HepG2 (cell line): Measurements from ENCODE around the gene VCP. TPM values are rescaled to one million over a fixed set of nuclear protein-coding genes. Genes with fewer than 3 reads are reported as not detected.

Experiments
- GABPA ChIP-seq, 2 experiments: IDR thresholded peaks; 2 replicates each; pipeline ENCODE4 v1.6.1; 2011 to 2016; ENCODE audit warnings: low read depth in 2 of 2, low read length in 1 of 2, missing biosample characterization in 1 of 2, missing genetic modification characterization in 1 of 2
- MLLT10 ChIP-seq: sonication (generic); formaldehyde crosslinking; IDR thresholded peaks from 2 replicates; pipeline ENCODE4 v1.4.0; 2020; ENCODE audit warnings: missing genetic modification reagents
- ONECUT2 ChIP-seq: sonication (generic); formaldehyde crosslinking; IDR thresholded peaks from 2 replicates; pipeline ENCODE4 v1.4.0; 2020; ENCODE audit warnings: missing genetic modification reagents
- PHF8 ChIP-seq: sonication (generic); formaldehyde crosslinking; IDR thresholded peaks from 2 replicates; pipeline ENCODE4 v1.5.0; 2020; ENCODE audit warnings: missing genetic modification reagents
- ZNF557 ChIP-seq: sonication (generic); formaldehyde crosslinking; IDR thresholded peaks from 2 replicates; pipeline ENCODE4 v1.4.0; 2020; ENCODE audit warnings: missing genetic modification reagents
- ZSCAN31 ChIP-seq: sonication (generic); formaldehyde crosslinking; IDR thresholded peaks from 2 replicates; pipeline ENCODE4 v1.5.0; 2020; ENCODE audit warnings: low read depth, mild to moderate bottlenecking, missing genetic modification reagents
- polyA plus RNA-seq, 8 experiments: library from polyadenylated mRNA; depleted of rRNA in 3 of 8; stranded (reverse) in 7 of 8; unstranded in 1 of 8; fragments of >200 nt; fragmentation: Illumina TruSeq in 4 of 8; extraction: Trizol in 4 of 8; gene quantifications; 2 replicates each; pipeline versions ENCODE4 v1.2.1 to v1.2.3, GENCODE V29; 2011 to 2016; ENCODE audit warnings: low read depth in 4 of 8, missing spikeins in 1 of 8, mixed read lengths in 1 of 8; ENCODE audit not compliant: insufficient read depth in 1 of 8
- total RNA-seq, 5 experiments: library from RNA; depleted of rRNA; stranded (reverse); fragments of >200 nt; fragmentation: Illumina TruSeq; extraction: Trizol; gene quantifications; 2 replicates each; pipeline ENCODE4 v1.2.3, GENCODE V29; 2016; ENCODE audit warnings: low read depth in 1 of 5
- TF ChIP-seq, protein P1 (sequence below): IDR thresholded peaks from 2 replicates; pipeline ENCODE4 v1.6.1; 2012; ENCODE audit warnings: low read length, improper control_type of control experiment
- TF ChIP-seq, protein P2 (sequence below): sonication (generic); formaldehyde crosslinking; IDR thresholded peaks from 2 replicates; pipeline ENCODE4 v1.4.0; 2020; ENCODE audit warnings: missing genetic modification reagents
- TF ChIP-seq, protein P3 (sequence below): sonication (generic); formaldehyde crosslinking; IDR thresholded peaks from 2 replicates; pipeline ENCODE4 v1.9.0; 2022; ENCODE audit warnings: low read depth, missing genetic modification reagents
- TF ChIP-seq, protein P4 (sequence below): sonication (generic); formaldehyde crosslinking; IDR thresholded peaks from 2 replicates; pipeline ENCODE4 v1.5.1; 2020; ENCODE audit warnings: mild to moderate bottlenecking, missing genetic modification reagents, moderate library complexity
- TF ChIP-seq, protein P5 (sequence below): IDR thresholded peaks from 2 replicates; pipeline ENCODE4 v1.6.1; 2018; ENCODE audit warnings: missing genetic modification reagents, mild to moderate bottlenecking, missing compliant biosample characterization
- TF ChIP-seq, protein P6 (sequence below): sonication (generic); formaldehyde crosslinking; IDR thresholded peaks from 2 replicates; pipeline ENCODE4 v1.4.0; 2020; ENCODE audit warnings: missing genetic modification reagents, low read depth, mild to moderate bottlenecking, borderline replicate concordance
- TF ChIP-seq, protein P7 (sequence below): sonication (generic); formaldehyde crosslinking; IDR thresholded peaks from 2 replicates; pipeline ENCODE4 v1.5.0; 2020; ENCODE audit warnings: missing genetic modification reagents

The VCP gene
- total and polyA plus RNA-seq, 2 of the 13 experiments (the other 11 are each of a cell fraction or from before 2014, with no cell fraction given), result 143 to 391 TPM

DNA sequence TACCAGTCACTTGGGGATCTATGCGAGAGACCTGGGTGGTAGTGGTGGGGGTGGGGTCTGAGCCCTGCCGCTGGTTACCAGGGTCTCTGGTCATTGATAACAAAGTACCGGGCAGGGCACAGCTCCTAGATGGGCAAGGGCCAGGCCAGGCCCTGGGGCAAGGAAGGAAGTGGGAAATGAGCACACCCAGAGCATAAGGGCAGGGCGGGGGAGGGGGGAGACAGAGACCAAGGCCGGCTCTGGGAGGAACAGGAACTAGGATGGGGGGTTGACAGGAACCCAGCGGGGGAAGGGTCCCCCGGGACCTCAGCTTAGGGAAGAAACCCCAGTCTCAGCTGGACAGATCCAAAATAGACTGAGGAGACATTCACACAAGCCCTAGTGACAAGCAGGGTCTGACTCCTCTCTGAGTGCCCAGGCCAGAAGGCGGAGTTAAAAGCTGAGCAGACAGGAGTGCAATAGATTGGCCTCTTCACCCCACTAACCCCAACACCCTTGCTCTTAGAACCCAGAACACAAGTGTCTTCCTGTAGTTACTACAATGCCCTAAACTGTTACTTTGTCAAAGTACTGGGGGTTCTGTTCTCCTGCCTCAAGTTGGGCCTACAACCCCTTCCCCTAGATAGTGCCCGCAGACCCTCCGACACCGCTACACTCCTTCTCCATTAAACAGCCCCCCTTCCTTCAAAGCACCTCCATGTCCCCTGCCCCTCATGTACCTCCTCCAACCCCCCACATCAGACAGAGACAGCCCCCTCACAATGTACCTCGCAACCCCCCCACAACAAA, 42.6 kb upstream of the VCP start (continued):
- TF ChIP-seq, protein P1, sequence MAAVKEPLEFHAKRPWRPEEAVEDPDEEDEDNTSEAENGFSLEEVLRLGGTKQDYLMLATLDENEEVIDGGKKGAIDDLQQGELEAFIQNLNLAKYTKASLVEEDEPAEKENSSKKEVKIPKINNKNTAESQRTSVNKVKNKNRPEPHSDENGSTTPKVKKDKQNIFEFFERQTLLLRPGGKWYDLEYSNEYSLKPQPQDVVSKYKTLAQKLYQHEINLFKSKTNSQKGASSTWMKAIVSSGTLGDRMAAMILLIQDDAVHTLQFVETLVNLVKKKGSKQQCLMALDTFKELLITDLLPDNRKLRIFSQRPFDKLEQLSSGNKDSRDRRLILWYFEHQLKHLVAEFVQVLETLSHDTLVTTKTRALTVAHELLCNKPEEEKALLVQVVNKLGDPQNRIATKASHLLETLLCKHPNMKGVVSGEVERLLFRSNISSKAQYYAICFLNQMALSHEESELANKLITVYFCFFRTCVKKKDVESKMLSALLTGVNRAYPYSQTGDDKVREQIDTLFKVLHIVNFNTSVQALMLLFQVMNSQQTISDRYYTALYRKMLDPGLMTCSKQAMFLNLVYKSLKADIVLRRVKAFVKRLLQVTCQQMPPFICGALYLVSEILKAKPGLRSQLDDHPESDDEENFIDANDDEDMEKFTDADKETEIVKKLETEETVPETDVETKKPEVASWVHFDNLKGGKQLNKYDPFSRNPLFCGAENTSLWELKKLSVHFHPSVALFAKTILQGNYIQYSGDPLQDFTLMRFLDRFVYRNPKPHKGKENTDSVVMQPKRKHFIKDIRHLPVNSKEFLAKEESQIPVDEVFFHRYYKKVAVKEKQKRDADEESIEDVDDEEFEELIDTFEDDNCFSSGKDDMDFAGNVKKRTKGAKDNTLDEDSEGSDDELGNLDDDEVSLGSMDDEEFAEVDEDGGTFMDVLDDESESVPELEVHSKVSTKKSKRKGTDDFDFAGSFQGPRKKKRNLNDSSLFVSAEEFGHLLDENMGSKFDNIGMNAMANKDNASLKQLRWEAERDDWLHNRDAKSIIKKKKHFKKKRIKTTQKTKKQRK, result no peak
- no peak for TF ChIP-seq ONECUT2 (CRISPR knock-in tag)
- 0 out of 2 replicates have a peak, but pooled peaks have one; percentile 6 for TF ChIP-seq GABPA (IDR thresholded peaks at IDR 0.05; ENCODE audit: low read depth, low read length)
- no peak for TF ChIP-seq GABPA (CRISPR knock-in tag; IDR thresholded peaks at IDR 0.05; ENCODE audit: low read depth)
- TF ChIP-seq, protein P2, sequence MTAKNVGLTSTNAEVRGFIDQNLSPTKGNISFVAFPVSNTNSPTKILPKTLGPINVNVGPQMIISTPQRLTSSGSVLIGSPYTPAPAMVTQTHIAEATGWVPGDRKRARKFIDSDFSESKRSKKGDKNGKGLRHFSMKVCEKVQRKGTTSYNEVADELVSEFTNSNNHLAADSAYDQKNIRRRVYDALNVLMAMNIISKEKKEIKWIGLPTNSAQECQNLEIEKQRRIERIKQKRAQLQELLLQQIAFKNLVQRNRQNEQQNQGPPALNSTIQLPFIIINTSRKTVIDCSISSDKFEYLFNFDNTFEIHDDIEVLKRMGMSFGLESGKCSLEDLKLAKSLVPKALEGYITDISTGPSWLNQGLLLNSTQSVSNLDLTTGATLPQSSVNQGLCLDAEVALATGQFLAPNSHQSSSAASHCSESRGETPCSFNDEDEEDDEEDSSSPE (CRISPR knock-in tag), result no peak
- TF ChIP-seq, protein P3, sequence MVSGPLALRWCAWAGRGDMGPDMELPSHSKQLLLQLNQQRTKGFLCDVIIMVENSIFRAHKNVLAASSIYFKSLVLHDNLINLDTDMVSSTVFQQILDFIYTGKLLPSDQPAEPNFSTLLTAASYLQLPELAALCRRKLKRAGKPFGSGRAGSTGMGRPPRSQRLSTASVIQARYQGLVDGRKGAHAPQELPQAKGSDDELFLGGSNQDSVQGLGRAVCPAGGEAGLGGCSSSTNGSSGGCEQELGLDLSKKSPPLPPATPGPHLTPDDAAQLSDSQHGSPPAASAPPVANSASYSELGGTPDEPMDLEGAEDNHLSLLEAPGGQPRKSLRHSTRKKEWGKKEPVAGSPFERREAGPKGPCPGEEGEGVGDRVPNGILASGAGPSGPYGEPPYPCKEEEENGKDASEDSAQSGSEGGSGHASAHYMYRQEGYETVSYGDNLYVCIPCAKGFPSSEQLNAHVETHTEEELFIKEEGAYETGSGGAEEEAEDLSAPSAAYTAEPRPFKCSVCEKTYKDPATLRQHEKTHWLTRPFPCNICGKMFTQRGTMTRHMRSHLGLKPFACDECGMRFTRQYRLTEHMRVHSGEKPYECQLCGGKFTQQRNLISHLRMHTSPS, result peak; percentile 38; the same call in 1 of the 2 replicates
- 0 out of 2 replicates have a peak, but pooled peaks have one; percentile 5 for TF ChIP-seq ZSCAN31 (CRISPR knock-in tag)
- TF ChIP-seq PHF8 (CRISPR knock-in tag), result no peak; the same call in 1 of the 2 replicates
- TF ChIP-seq, protein P4, sequence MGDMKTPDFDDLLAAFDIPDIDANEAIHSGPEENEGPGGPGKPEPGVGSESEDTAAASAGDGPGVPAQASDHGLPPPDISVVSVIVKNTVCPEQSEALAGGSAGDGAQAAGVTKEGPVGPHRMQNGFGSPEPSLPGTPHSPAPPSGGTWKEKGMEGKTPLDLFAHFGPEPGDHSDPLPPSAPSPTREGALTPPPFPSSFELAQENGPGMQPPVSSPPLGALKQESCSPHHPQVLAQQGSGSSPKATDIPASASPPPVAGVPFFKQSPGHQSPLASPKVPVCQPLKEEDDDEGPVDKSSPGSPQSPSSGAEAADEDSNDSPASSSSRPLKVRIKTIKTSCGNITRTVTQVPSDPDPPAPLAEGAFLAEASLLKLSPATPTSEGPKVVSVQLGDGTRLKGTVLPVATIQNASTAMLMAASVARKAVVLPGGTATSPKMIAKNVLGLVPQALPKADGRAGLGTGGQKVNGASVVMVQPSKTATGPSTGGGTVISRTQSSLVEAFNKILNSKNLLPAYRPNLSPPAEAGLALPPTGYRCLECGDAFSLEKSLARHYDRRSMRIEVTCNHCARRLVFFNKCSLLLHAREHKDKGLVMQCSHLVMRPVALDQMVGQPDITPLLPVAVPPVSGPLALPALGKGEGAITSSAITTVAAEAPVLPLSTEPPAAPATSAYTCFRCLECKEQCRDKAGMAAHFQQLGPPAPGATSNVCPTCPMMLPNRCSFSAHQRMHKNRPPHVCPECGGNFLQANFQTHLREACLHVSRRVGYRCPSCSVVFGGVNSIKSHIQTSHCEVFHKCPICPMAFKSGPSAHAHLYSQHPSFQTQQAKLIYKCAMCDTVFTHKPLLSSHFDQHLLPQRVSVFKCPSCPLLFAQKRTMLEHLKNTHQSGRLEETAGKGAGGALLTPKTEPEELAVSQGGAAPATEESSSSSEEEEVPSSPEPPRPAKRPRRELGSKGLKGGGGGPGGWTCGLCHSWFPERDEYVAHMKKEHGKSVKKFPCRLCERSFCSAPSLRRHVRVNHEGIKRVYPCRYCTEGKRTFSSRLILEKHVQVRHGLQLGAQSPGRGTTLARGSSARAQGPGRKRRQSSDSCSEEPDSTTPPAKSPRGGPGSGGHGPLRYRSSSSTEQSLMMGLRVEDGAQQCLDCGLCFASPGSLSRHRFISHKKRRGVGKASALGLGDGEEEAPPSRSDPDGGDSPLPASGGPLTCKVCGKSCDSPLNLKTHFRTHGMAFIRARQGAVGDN (CRISPR knock-in tag), result peak; percentile 28; the same call in 1 of the 2 replicates
- TF ChIP-seq, protein P5, sequence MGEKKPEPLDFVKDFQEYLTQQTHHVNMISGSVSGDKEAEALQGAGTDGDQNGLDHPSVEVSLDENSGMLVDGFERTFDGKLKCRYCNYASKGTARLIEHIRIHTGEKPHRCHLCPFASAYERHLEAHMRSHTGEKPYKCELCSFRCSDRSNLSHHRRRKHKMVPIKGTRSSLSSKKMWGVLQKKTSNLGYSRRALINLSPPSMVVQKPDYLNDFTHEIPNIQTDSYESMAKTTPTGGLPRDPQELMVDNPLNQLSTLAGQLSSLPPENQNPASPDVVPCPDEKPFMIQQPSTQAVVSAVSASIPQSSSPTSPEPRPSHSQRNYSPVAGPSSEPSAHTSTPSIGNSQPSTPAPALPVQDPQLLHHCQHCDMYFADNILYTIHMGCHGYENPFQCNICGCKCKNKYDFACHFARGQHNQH (CRISPR knock-in tag), result 0 out of 2 replicates have a peak, but pooled peaks have one; percentile 40
- TF ChIP-seq, protein P6, sequence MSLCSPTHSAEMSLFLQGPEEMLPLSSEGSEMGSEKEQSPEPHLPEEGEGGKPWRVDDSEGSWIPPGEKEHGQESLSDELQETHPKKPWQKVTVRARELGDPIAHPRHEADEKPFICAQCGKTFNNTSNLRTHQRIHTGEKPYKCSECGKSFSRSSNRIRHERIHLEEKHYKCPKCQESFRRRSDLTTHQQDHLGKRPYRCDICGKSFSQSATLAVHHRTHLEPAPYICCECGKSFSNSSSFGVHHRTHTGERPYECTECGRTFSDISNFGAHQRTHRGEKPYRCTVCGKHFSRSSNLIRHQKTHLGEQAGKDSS (CRISPR knock-in tag), result 0 out of 2 replicates have a peak, but pooled peaks have one; percentile 24
- no peak for TF ChIP-seq ZNF557 (CRISPR knock-in tag)
- TF ChIP-seq, protein P7, sequence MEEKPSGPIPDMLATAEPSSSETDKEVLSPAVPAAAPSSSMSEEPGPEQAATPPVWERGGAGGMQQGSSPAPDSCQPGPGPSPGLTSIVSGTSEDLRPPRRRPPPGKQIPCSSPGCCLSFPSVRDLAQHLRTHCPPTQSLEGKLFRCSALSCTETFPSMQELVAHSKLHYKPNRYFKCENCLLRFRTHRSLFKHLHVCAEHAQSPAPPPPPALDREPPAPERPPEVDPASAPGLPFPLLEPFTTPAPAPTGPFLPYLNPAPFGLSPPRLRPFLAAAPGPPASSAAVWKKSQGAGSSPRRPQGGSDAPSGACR (CRISPR knock-in tag), result peak; percentile 74
- TF ChIP-seq MLLT10 (CRISPR knock-in tag), result no peak
